ENCODE data around the gene MED31.

MED31 gene

GRCh38 chr17:6651919-6652452 is 581 bp upstream of the MED31 start:
- DNase-seq: no peak

GRCh38 chr17:6648181-6648580 is 3.2 kb downstream of the MED31 start:
- peak; percentile 4 to 20 for DNase-seq

GRCh38 chr17:6643451-6644125 is 7.8 kb downstream of the MED31 start:
- DNase-seq: no peak

- no peak for DNase-seq
Measured at GRCh38 chr17:6642592-6642991, 8.8 kb downstream of the MED31 start.

GRCh38 chr17:6641247-6641863 is 10.1 kb downstream of the MED31 start:
- DNase-seq: no peak

- DNase-seq: peak; percentile 31 to 36
Measured at GRCh38 chr17:6640536-6641246, 10.7 kb downstream of the MED31 start, which contains the start of the genes KIAA0753 and TXNDC17. Gene KIAA0753, minus strand, starts transcription at chr17:6640711. Its CDS starts 5,608 bp downstream, at chr17:6635103. Gene TXNDC17, plus strand, starts transcription at chr17:6641060. Its CDS starts 23 bp downstream, at chr17:6641083.

- DNase-seq: peak in 1 of 2 experiments; percentile 15
Measured at GRCh38 chr17:6639586-6640535, 11.5 kb downstream of the MED31 start.

- DNase-seq: no peak
Measured at GRCh38 chr17:6639014-6639585, 12.3 kb downstream of the MED31 start.

- DNase-seq: no peak
Measured at GRCh38 chr17:6638046-6638908, 13.1 kb downstream of the MED31 start.

- DNase-seq: no peak
Measured at GRCh38 chr17:6637458-6637840, 14.0 kb downstream of the MED31 start.

GRCh38 chr17:6636616-6637457 is 14.6 kb downstream of the MED31 start:
- no peak for DNase-seq

GRCh38 chr17:6636105-6636504 is 15.3 kb downstream of the MED31 start:
- DNase-seq: no peak

GRCh38 chr17:6633263-6633662 is 18.1 kb downstream of the MED31 start:
- no peak for DNase-seq

GRCh38 chr17:6632530-6632929 is 18.9 kb downstream of the MED31 start:
- DNase-seq: no peak

GRCh38 chr17:6630390-6630789 is 21.0 kb downstream of the MED31 start:
- no peak for DNase-seq

- no peak for DNase-seq
Measured at GRCh38 chr17:6627019-6627418, 24.4 kb downstream of the MED31 start.

GRCh38 chr17:6626616-6627015 is 24.8 kb downstream of the MED31 start:
- DNase-seq: no peak

- DNase-seq: no peak
Measured at GRCh38 chr17:6623941-6624340, 27.5 kb downstream of the MED31 start.

GRCh38 chr17:6611231-6611630 is 40.2 kb downstream of the MED31 start:
- DNase-seq: no peak

- DNase-seq: no peak
Measured at GRCh38 chr17:6610011-6610410, 41.4 kb downstream of the MED31 start.

Data from AML-193 (cell line).